HG03066 (cell line): ENCODE results near the gene IL36B.

Experiments
- ATAC-seq: cut with Tn5 transposase; IDR thresholded peaks from one replicate; pipeline ENCODE4 v1.9.1; 2021; ENCODE audit warnings: low read depth; ENCODE audit not compliant: unreplicated experiment

The IL36B gene

GRCh38 chr2:113012436-113013335 lies 40.0 kb downstream of the IL36B start:
- no peak for ATAC-seq

DNA sequence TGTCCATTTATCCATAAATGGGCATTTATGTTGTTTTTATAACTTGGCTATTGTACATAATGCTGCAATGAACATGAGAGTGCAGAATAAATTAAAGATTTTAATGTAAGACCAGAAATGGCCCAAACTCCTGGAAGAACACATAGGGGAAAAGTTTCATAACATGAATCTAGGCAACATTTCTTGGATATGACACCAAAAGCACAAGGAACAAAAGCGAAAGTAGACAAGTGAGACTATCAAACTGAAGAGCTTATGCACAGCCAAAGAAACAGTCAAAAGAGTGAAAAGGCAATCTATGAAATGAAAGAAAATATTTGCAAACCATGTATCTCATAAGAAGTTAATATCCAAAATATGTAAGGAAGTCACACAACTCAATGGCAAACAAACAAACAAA lies 41.6 kb downstream of the IL36B start:
- ATAC-seq: no peak

DNA sequence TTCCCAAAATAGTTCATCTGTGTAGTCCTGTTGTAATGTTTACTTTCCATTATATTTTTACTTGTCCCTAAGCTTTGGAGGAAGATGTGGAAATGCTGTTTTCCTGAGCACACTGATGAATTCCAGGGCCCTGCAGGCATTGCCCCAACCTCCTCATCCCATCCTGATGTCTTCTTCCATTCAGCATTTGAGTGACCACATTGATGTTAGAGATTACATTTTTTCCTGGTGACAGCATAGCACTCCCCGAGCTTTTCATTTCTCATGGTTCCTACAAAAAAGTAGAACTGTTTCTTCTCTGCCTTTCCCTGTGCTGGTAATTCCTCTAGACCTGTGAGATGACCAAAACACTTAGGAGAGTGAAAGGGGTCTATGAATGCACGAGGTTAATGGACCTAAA lies 42.6 kb downstream of the IL36B start:
- no peak for ATAC-seq

- no peak for ATAC-seq
Measured at GRCh38 chr2:113009622-113010021, 43.0 kb downstream of the IL36B start.

DNA sequence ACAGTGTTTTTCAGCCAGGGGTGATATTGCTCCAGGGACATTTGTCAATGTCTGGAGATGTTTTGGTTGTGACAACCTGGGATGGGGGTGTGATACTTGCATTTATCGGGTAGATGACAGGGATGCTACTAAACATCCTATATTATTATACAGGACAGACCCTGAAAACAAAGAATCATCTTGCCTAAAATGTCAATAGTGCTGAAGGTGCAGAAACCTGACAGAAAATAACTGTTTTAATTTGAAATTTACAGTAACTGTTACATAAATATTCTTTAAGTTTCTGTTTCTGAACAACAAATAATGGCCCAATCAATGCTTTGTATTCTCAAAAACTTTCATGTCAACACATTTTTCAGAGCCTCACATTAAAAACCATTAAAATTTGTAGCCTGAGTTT lies 45.4 kb downstream of the IL36B start:
- no peak for ATAC-seq

GRCh38 chr2:113005030-113005509 lies 47.6 kb downstream of the IL36B start, which contains the start of gene IL36A:
Gene IL36A, plus strand, starts transcription at chr2:113005459. Its CDS starts 413 bp downstream, at chr2:113005872.
- ATAC-seq: no peak

- no peak for ATAC-seq
Measured at GRCh38 chr2:113002677-113003076, 50.0 kb downstream of the IL36B start.

GRCh38 chr2:113000436-113000835 lies 52.2 kb downstream of the IL36B start:
- ATAC-seq: no peak

- ATAC-seq: no peak
Measured at GRCh38 chr2:112997151-112997550, 55.5 kb downstream of the IL36B start.

GRCh38 chr2:112996635-112997034 lies 56.0 kb downstream of the IL36B start:
- no peak for ATAC-seq

DNA sequence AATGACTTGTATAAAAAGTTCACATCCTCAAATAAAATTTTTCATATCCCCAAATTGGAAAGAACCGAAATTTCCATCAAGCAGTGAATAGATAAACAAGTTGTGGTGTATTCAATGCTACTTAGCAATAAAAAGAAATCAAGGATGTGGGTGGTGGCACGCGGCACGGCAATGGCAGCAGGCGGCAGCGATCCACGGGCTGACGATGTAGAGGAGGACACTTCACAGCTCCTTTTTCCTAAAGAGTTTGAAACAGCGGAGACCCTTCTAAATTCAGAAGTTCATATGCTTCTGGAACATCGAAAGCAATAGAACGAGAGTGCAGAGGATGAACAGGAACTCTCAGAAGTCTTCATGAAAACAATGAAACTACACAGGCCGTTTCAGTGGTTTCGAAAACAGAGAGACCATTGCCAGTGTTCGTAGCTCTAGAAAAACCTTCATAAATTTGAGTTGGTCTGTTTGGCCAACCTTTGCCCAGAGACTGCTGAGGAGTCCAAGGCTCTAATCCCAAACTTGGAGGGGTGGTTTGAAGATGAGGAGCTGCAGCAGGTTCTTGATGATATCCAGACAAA lies 57.2 kb downstream of the IL36B start:
- no peak for ATAC-seq

DNA sequence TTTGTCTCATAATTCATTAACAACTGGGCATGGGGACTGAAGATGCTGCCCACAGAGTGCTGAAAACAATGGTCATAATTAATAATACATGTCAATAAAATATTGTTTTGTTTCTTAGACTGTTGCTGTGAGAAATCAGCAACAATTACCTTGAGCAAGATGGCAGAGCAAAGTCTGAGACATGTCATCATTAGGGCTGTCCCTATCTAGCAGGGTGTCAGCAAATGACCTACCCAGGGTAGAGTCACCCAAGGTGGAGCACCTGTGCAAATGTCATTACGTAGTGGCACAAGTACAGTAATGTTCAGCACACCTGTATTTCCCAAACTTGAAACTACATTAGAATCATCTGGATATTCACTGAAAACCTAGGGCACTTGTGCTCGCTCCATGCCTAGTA lies 58.0 kb downstream of the IL36B start:
- ATAC-seq: no peak

DNA sequence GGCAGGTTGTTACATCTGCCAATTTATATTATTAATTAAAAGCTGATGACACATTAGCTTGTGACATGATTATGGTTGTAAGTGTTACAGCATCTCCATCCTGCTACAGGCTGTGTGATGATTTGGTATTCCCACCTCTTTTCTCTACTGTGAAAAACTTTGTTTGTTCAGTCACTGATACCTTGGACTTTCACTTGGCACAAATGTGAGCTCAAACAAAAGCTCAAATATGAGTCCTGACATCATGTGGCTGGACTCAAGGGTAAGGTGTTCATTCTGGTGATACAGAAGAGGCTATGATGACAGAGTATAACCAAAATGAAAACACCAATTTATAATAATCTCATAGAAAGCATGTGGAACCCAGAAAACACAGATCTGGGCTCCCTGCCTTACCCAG lies 58.8 kb downstream of the IL36B start:
- ATAC-seq: no peak

GRCh38 chr2:112989611-112990010 lies 63.1 kb downstream of the IL36B start:
- no peak for ATAC-seq

GRCh38 chr2:112985090-112985489 lies 67.6 kb downstream of the IL36B start:
- no peak for ATAC-seq

DNA sequence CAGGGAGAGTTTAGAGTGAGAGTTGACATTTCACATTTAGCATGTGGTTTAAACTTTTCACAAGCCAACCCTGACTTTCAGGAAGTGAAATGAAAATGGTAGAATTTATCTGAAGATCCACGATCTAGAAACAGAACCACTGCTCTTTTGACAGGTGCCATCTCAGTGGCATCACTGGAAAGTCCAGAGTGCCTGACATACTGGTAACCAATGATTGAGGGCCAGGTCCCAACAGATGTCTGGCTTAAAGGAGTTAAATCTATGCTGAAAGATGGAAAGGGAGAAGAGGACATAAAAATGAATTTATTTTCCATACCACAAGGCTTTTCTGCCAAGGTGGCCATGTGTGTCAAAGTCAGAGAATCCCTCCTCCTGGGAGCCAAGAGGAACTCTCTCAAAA lies 72.1 kb downstream of the IL36B start:
- no peak for ATAC-seq

DNA sequence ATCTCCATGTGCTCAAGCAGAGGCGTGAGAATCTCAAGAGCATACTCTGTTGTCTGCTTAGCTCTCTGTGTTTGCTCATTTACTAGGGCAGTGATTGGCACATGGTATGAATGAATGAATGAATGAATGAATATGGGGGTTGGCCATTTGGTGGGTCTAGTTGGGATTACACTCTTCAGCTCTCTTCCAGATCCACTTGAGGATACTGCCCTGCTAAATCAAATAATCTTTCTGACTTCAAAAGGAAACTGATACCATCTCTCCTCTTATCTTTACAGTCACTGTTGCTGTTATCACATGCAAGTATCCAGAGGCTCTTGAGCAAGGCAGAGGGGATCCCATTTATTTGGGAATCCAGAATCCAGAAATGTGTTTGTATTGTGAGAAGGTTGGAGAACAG lies 72.9 kb downstream of the IL36B start:
- ATAC-seq: no peak

GRCh38 chr2:112977559-112978056 lies 75.1 kb downstream of the IL36B start, which contains the start of gene IL36G:
Gene IL36G, plus strand, starts transcription at chr2:112978006. Its CDS starts 633 bp downstream, at chr2:112978639.
- ATAC-seq: no peak
